Measurements from ENCODE around the gene CCDC182.

- TF ChIP-seq, protein P1, sequence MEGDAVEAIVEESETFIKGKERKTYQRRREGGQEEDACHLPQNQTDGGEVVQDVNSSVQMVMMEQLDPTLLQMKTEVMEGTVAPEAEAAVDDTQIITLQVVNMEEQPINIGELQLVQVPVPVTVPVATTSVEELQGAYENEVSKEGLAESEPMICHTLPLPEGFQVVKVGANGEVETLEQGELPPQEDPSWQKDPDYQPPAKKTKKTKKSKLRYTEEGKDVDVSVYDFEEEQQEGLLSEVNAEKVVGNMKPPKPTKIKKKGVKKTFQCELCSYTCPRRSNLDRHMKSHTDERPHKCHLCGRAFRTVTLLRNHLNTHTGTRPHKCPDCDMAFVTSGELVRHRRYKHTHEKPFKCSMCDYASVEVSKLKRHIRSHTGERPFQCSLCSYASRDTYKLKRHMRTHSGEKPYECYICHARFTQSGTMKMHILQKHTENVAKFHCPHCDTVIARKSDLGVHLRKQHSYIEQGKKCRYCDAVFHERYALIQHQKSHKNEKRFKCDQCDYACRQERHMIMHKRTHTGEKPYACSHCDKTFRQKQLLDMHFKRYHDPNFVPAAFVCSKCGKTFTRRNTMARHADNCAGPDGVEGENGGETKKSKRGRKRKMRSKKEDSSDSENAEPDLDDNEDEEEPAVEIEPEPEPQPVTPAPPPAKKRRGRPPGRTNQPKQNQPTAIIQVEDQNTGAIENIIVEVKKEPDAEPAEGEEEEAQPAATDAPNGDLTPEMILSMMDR (IDR thresholded peaks at IDR 0.05; ENCODE audit: borderline replicate concordance, extremely low read depth, low read length, poor library complexity, severe bottlenecking): no peak
- no peak for TF ChIP-seq EZH2 (IDR thresholded peaks at IDR 0.05; ENCODE audit: borderline replicate concordance, low read depth, low read length, severe bottlenecking)
Observed at GRCh38 chr17:57755480-57756070, 10.5 kb upstream of the CCDC182 start.

Data from DND-41 (cell line).